ENCODE measurements around the gene ARPC3.

GRCh38 chr12:110449799-110450497, at the start of gene ARPC3:
- peak; percentile 90 for TF ChIP-seq POLR2A (IDR thresholded peaks at IDR 0.05; ENCODE audit: low read depth, low read length)
- peak; percentile 92 to 99 (median 94) for TF ChIP-seq CTCF (IDR thresholded peaks at IDR 0.05 in 2 of 3, conservative IDR thresholded peaks at IDR 0.05 in 1 of 3; ENCODE audit: control insufficient read depth in 2 of 3, extremely low read depth in 1 of 3, insufficient read depth in 1 of 3, low read depth in 3 of 3, low read length in 3 of 3)
- TF ChIP-seq KDM1A (IDR thresholded peaks at IDR 0.05; ENCODE audit: borderline replicate concordance) = no peak
- TF ChIP-seq POLR2AphosphoS5 (IDR thresholded peaks at IDR 0.05; ENCODE audit: low read length) = peak; percentile 88
- peak; percentile 47; the same call in 1 of the 2 replicates for TF ChIP-seq ZSCAN29 (IDR thresholded peaks at IDR 0.05)
- no peak for TF ChIP-seq E2F4 (IDR thresholded peaks at IDR 0.05; ENCODE audit: low read depth, low read length)
- TF ChIP-seq RAD21 (IDR thresholded peaks at IDR 0.05; ENCODE audit: insufficient read depth, low read depth, low read length) = peak; percentile 93
- peak; percentile 4 for TF ChIP-seq PBX3 (IDR thresholded peaks at IDR 0.05; ENCODE audit: insufficient replicate concordance, low read depth, low read length)
- TF ChIP-seq ATF3 (IDR thresholded peaks at IDR 0.05; ENCODE audit: borderline replicate concordance, extremely low read depth, low read depth, low read length) = no peak
- TF ChIP-seq HDAC2 (IDR thresholded peaks at IDR 0.05) = no peak
- TF ChIP-seq SMARCA5 (IDR thresholded peaks at IDR 0.05) = peak; percentile 95
- no peak for TF ChIP-seq CHD4 (IDR thresholded peaks at IDR 0.05)

All from GM12878 (cell line).